ENCODE results near the gene NEK1.
"Not testable (repeated sequence)": the region's sequence is repeated elsewhere in the genome, so short reads cannot be mapped to it uniquely, and the experiment has no call there.

Gene NEK1

GRCh38 chr4:169557061-169557636, 55.2 kb downstream of the NEK1 start:
- peak in 1 of 2 donors; percentile 7 for DNase-seq (ENCODE audit: low read depth in 2 of 2)
- no peak for TF ChIP-seq CTCF (IDR thresholded peaks at IDR 0.05; ENCODE audit: low read depth, low read length)
- H3K4me3 ChIP-seq (replicated peaks in 1 of 2; ENCODE audit: low read depth in 2 of 2, low read length in 2 of 2), result no peak overlapping the region

GRCh38 chr4:169546548-169546947, 65.8 kb downstream of the NEK1 start:
- not testable (repeated sequence) for H3K4me3 ChIP-seq (replicated peaks in 1 of 2; ENCODE audit: low read depth in 2 of 2, low read length in 2 of 2); DNase-seq (ENCODE audit: low read depth in 2 of 2)

- TF ChIP-seq CTCF (IDR thresholded peaks at IDR 0.05; ENCODE audit: low read depth, low read length), result no peak
- no peak overlapping the region for H3K4me3 ChIP-seq (replicated peaks in 1 of 2; ENCODE audit: low read depth in 2 of 2, low read length in 2 of 2)
- peak in 1 of 2 donors; percentile 12 for DNase-seq (ENCODE audit: low read depth in 2 of 2)
Measured at GRCh38 chr4:169540774-169541173, 71.6 kb downstream of the NEK1 start.

GRCh38 chr4:169530048-169530447, 82.3 kb downstream of the NEK1 start:
- TF ChIP-seq CTCF (IDR thresholded peaks at IDR 0.05; ENCODE audit: low read depth, low read length), result no peak
- DNase-seq (ENCODE audit: low read depth in 2 of 2), result peak in 1 of 2 donors; percentile 1
- no peak overlapping the region for H3K4me3 ChIP-seq (replicated peaks in 1 of 2; ENCODE audit: low read depth in 2 of 2, low read length in 2 of 2)

GRCh38 chr4:169523796-169524195, 88.6 kb downstream of the NEK1 start:
- no peak for TF ChIP-seq CTCF (IDR thresholded peaks at IDR 0.05; ENCODE audit: low read depth, low read length)
- H3K4me3 ChIP-seq (replicated peaks in 1 of 2; ENCODE audit: low read depth in 2 of 2, low read length in 2 of 2), result no peak overlapping the region
- DNase-seq (ENCODE audit: low read depth in 2 of 2), result no peak

- no peak for TF ChIP-seq CTCF (IDR thresholded peaks at IDR 0.05; ENCODE audit: low read depth, low read length)
- no peak for DNase-seq (ENCODE audit: low read depth in 2 of 2)
- no peak overlapping the region for H3K4me3 ChIP-seq (replicated peaks in 1 of 2; ENCODE audit: low read depth in 2 of 2, low read length in 2 of 2)
Measured at GRCh38 chr4:169510617-169511016, 101.8 kb downstream of the NEK1 start.

- no peak for TF ChIP-seq CTCF (IDR thresholded peaks at IDR 0.05; ENCODE audit: low read depth, low read length)
- DNase-seq (ENCODE audit: low read depth in 2 of 2), result no peak
- H3K4me3 ChIP-seq (replicated peaks in 1 of 2; ENCODE audit: low read depth in 2 of 2, low read length in 2 of 2), result no peak overlapping the region
Measured at GRCh38 chr4:169506903-169507302, 105.5 kb downstream of the NEK1 start.

GRCh38 chr4:169499907-169500306, 112.5 kb downstream of the NEK1 start:
- DNase-seq (ENCODE audit: low read depth in 2 of 2); H3K4me3 ChIP-seq (replicated peaks in 1 of 2; ENCODE audit: low read depth in 2 of 2, low read length in 2 of 2): not testable (repeated sequence)

GRCh38 chr4:169494234-169494633, 118.1 kb downstream of the NEK1 start:
- not testable (repeated sequence) for DNase-seq (ENCODE audit: low read depth in 2 of 2); H3K4me3 ChIP-seq (replicated peaks in 1 of 2; ENCODE audit: low read depth in 2 of 2, low read length in 2 of 2)

Measured in cardiac fibroblast (primary cell).